GM12878 (cell line): ENCODE results near the gene ISOC2. TPM values are rescaled to one million over a fixed set of nuclear protein-coding genes. Genes with fewer than 3 reads are reported as not detected.

Experiments
- ATAC-seq: fragments of 200-7000 bp; cut with Tn5 transposase; 3 replicates; pipeline ENCODE4 v1.9.1; 2020; ENCODE audit warnings: mild to moderate bottlenecking, moderate library complexity
- BruUV-seq: library from RNA; stranded (reverse); fragments of 400-500 nt; replicated peaks from 2 replicates; lab custom pipeline; 2021; lab: Mats Ljungman, UMichigan
- CTCF ChIA-PET: fragments of 300-600 bp; sonication (Branson Sonifier 250); formaldehyde crosslinking; extraction: SDS; loops from one replicate; lab custom pipeline; 2021; ENCODE audit warnings: inconsistent platforms; lab: Yijun Ruan, JAX
- POLR2A ChIA-PET: fragments of 350-600 bp; formaldehyde crosslinking; extraction: SDS; loops from one replicate; lab custom pipeline; 2021; ENCODE audit warnings: inconsistent platforms; lab: Charles Lee
- RAD21 ChIA-PET: fragments of 300-600 bp; sonication (Branson Sonifier 250); formaldehyde crosslinking; loops from one replicate; lab custom pipeline; 2023; ENCODE audit warnings: antibody characterized with exemption; ENCODE audit not compliant: unreplicated experiment; lab: Charles Lee
- SMC1A ChIA-PET: fragments of 300-600 bp; sonication (Branson Sonifier 250); formaldehyde crosslinking; loops from one replicate; lab custom pipeline; 2023; ENCODE audit not compliant: unreplicated experiment, uncharacterized antibody; lab: Charles Lee
- DNase-seq: peaks from one replicate; pipeline ENCODE4 v3.0.0-alpha.2; 2011; ENCODE audit warnings: low read depth, low spot score
- FAIRE-seq: peaks from 3 replicates; lab custom pipeline; 2011; peaks lifted over from hg19 to GRCh38; lab: Jason Lieb, UNC
- H2AFZ ChIP-seq: 2 replicates; pipeline ENCODE4 v1.6.0; 2011; ENCODE audit warnings: low read depth, low read length, control low read depth; ENCODE audit not compliant: control insufficient read depth
- H3K27ac ChIP-seq: 2 replicates; pipeline ENCODE4 v1.5.1; 2011; ENCODE audit warnings: control low read depth; ENCODE audit not compliant: control insufficient read depth, insufficient read depth
- H3K27me3 ChIP-seq, 2 experiments: replicated peaks in 1 of 2; 2 replicates each; pipeline versions ENCODE4 v1.6.0 to v1.6.1; 2011; ENCODE audit warnings: low read length in 1 of 2; ENCODE audit not compliant: control insufficient read depth in 2 of 2, insufficient read depth in 2 of 2
- H3K36me3 ChIP-seq, 2 experiments: 2 replicates each; pipeline ENCODE4 v1.5.1; 2011; ENCODE audit warnings: low read length in 1 of 2; ENCODE audit not compliant: control insufficient read depth in 2 of 2, insufficient read depth in 2 of 2
- H3K4me1 ChIP-seq: 2 replicates; pipeline ENCODE4 v1.6.1; 2011; ENCODE audit warnings: mild to moderate bottlenecking, low read length, moderate library complexity, mixed read lengths; ENCODE audit not compliant: control insufficient read depth, insufficient read depth
- H3K4me2 ChIP-seq: 2 replicates; pipeline ENCODE4 v1.6.0; 2011; ENCODE audit warnings: control low read depth; ENCODE audit not compliant: control insufficient read depth, insufficient read depth
- H3K4me3 ChIP-seq: fragments of 200-600 bp; sonication (generic); 2 replicates; pipeline ENCODE4 v1.5.1; 2016
- H3K79me2 ChIP-seq: 2 replicates; pipeline ENCODE4 v1.6.0; 2011; ENCODE audit warnings: low read length; ENCODE audit not compliant: control insufficient read depth, insufficient read depth
- H3K9ac ChIP-seq: 2 replicates; pipeline ENCODE4 v1.8.0; 2011; ENCODE audit warnings: low read length, control low read depth, mixed read lengths; ENCODE audit not compliant: control insufficient read depth, insufficient read depth
- H3K9me3 ChIP-seq: replicated peaks from 3 replicates; pipeline ENCODE4 v1.5.1; 2011; ENCODE audit warnings: mild to moderate bottlenecking, low read length; ENCODE audit not compliant: control insufficient read depth, insufficient read depth
- H4K20me1 ChIP-seq: 2 replicates; pipeline ENCODE4 v1.6.0; 2011; ENCODE audit not compliant: control insufficient read depth, insufficient read depth
- ESRRA ChIP-seq: IDR thresholded peaks from 2 replicates; pipeline ENCODE4 v1.6.1; 2012; ENCODE audit warnings: mild to moderate bottlenecking, low read length, improper control_type of control experiment
- IRF4 ChIP-seq: IDR thresholded peaks from 2 replicates; pipeline ENCODE4 v1.6.1; 2011; ENCODE audit warnings: low read depth, low read length
- NKRF ChIP-seq: fragments of 450-650 bp; conservative IDR thresholded peaks from 2 replicates; pipeline ENCODE4 v1.6.1; 2017; ENCODE audit warnings: mild to moderate bottlenecking, moderate library complexity
- NR2C1 ChIP-seq: fragments of 450-650 bp; IDR thresholded peaks from 2 replicates; pipeline ENCODE4 v1.6.1; 2017; ENCODE audit warnings: antibody characterized with exemption, mild to moderate bottlenecking, moderate library complexity
- RCOR1 ChIP-seq: conservative IDR thresholded peaks from 2 replicates; pipeline ENCODE4 v1.6.1; 2012; ENCODE audit warnings: low read depth, low read length, improper control_type of control experiment
- SMC3 ChIP-seq: IDR thresholded peaks from 2 replicates; pipeline ENCODE4 v1.6.1; 2011; ENCODE audit warnings: low read length, improper control_type of control experiment, borderline replicate concordance
- SP1 ChIP-seq: IDR thresholded peaks from one replicate; pipeline ENCODE4 v1.6.1; 2011; ENCODE audit warnings: low read depth, low read length
- SUZ12 ChIP-seq: fragments of 200-600 bp; sonication (generic); IDR thresholded peaks from one replicate; pipeline ENCODE4 v1.6.1; 2018; ENCODE audit warnings: antibody characterized with exemption, mild to moderate bottlenecking; ENCODE audit not compliant: unreplicated experiment
- ZNF687 ChIP-seq: fragments of 450-650 bp; IDR thresholded peaks from 2 replicates; pipeline ENCODE4 v1.6.1; 2017; ENCODE audit warnings: mild to moderate bottlenecking, moderate library complexity
- WGBS: methylation state at CpG from one replicate; pipeline ENCODE4 v1.1.6; 2016; ENCODE audit warnings: low lambda C conversion rate; ENCODE audit not compliant: insufficient replicate concordance, insufficient coverage; ENCODE audit errors: missing lambda C conversion rate; 5-methylcytosine and 5-hydroxymethylcytosine counted together
- in situ Hi-C: fragments of 300-500 bp; cut with MboI; formaldehyde crosslinking; loops from 9 replicates; pipeline ENCODE4 v1.14.3; 2018; ENCODE audit warnings: mixed read lengths
- intact Hi-C: fragments of 100-400 bp; cut with micrococcal nuclease; formaldehyde crosslinking; loops from one replicate; pipeline ENCODE4 v1.14.2; 2022; ENCODE audit not compliant: unreplicated experiment
- polyA plus RNA-seq, 11 experiments: library from polyadenylated mRNA; depleted of rRNA in 4 of 11; unstranded in 6 of 11; stranded (reverse) in 5 of 11; fragments of >200 nt; fragmentation: Nextera tagmentation in 4 of 11; fragmentation: Illumina TruSeq in 1 of 11; extraction: Ambion mirVana in 4 of 11; extraction: Trizol in 1 of 11; gene quantifications; 1 replicate in 1 of 11; 2 replicates in 10 of 11; pipeline versions ENCODE4 v1.2.1 to v1.2.3, GENCODE V29; 2011 to 2016; ENCODE audit warnings: inconsistent platforms in 2 of 11, missing spikeins in 2 of 11, low read depth in 1 of 11
- total RNA-seq, 4 experiments: library from RNA; depleted of rRNA in 3 of 4; stranded (reverse); fragments of >200 nt in 3 of 4; fragmentation: Illumina TruSeq in 1 of 4; extraction: Trizol in 1 of 4; gene quantifications; 2 replicates each; pipeline versions ENCODE4 v1.2.1 to v1.2.3, GENCODE V29; 2013 to 2021
- TF ChIP-seq, protein P1 (sequence below): fragments of 450-650 bp; IDR thresholded peaks from 2 replicates; pipeline ENCODE4 v1.6.1; 2016; ENCODE audit warnings: mild to moderate bottlenecking, moderate library complexity, borderline replicate concordance

Gene ISOC2
- total and polyA plus RNA-seq, 10 of the 15 experiments (the other 5 are each of a cell fraction or from before 2014, with no cell fraction given), result 0.72 to 238 (median 56.9) TPM

DNA sequence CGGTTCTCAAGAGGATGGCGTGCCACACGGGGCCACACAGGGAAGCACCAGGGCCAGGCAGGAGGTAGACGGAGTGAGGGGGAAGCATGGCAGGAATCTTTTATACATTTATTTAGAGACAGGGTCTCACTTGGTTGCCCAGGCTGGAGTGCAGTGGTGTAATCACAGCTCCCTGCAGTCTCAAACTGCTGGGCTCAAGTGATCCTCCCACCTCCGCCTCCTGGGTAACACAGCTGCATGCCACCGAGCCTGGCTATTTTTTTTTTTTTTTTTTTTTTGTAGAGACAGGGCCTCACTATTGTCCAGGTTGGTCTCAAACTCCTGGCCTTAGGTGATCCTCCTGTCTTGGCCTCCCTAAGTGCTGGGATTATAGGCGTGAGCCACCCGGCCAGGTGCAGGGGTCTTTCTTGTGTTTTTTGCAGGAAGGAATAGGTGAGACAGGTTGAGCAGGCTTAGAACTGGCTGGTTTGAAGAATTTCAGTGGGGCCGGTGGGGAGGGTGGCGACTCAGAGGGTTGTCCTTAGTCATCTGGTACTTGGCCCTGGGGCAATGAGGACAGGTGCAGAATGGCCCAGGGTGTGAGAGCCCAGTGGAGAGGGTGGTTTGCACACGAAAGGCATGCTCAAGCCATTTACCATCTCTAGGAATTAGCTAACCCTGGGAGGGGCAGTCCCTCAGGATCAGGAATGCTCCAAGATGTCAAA is 34.4 kb upstream of the ISOC2 start:
- in situ Hi-C loops, result no loop called here
- TF ChIP-seq NKRF (no peak), IRF4 (no peak), NR2C1 (no peak), ZNF687 (no peak), SUZ12 (no peak), SMC3 (no peak), ESRRA (no peak), SP1 (no peak), RCOR1 (no peak)
- TF ChIP-seq, protein P1, sequence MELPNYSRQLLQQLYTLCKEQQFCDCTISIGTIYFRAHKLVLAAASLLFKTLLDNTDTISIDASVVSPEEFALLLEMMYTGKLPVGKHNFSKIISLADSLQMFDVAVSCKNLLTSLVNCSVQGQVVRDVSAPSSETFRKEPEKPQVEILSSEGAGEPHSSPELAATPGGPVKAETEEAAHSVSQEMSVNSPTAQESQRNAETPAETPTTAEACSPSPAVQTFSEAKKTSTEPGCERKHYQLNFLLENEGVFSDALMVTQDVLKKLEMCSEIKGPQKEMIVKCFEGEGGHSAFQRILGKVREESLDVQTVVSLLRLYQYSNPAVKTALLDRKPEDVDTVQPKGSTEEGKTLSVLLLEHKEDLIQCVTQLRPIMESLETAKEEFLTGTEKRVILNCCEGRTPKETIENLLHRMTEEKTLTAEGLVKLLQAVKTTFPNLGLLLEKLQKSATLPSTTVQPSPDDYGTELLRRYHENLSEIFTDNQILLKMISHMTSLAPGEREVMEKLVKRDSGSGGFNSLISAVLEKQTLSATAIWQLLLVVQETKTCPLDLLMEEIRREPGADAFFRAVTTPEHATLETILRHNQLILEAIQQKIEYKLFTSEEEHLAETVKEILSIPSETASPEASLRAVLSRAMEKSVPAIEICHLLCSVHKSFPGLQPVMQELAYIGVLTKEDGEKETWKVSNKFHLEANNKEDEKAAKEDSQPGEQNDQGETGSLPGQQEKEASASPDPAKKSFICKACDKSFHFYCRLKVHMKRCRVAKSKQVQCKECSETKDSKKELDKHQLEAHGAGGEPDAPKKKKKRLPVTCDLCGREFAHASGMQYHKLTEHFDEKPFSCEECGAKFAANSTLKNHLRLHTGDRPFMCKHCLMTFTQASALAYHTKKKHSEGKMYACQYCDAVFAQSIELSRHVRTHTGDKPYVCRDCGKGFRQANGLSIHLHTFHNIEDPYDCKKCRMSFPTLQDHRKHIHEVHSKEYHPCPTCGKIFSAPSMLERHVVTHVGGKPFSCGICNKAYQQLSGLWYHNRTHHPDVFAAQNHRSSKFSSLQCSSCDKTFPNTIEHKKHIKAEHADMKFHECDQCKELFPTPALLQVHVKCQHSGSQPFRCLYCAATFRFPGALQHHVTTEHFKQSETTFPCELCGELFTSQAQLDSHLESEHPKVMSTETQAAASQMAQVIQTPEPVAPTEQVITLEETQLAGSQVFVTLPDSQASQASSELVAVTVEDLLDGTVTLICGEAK, result no peak
- TF ChIP-seq, all 136 proteins: peak for 0
- Histone ChIP-seq H3K79me2 (no peaks in the 10 kb centered on the region), H3K9ac (no peak overlapping the region), H3K4me2 (no peak overlapping the region), H3K27me3 (no peaks in the 10 kb centered on the region; a peak in 1 of 4 replicates), H3K4me3 (no peak overlapping the region), H3K9me3 (no peaks in the 10 kb centered on the region), H4K20me1 (no peaks in the 10 kb centered on the region), H3K36me3 (no peaks in the 10 kb centered on the region), H3K4me1 (no peaks in the 10 kb centered on the region), H2AFZ (no peak overlapping the region), H3K27ac (no peak overlapping the region)
- 38% methylated on average over 11 of the region's 11 CpGs for WGBS
- ChIA-PET CTCF (interaction anchor here (2.8 to 3.1 kb wide), 2 partner anchors 8 to 28 kb away, joined by 7 to 12 read pairs; no protein-coding TSS in a partner anchor), POLR2A (no interaction called here), RAD21 (no interaction called here), SMC1A (no interaction called here)
- BruUV-seq, result no TSS peak
- no peak for ATAC-seq
- no peak for DNase-seq
- intact Hi-C loops, result no loop called here
- no peak for FAIRE-seq
